ENCODE data around the gene SPTLC2.

- no peak for TF ChIP-seq POLR2AphosphoS5 (IDR thresholded peaks at IDR 0.05; ENCODE audit: low read depth, low read length)
- TF ChIP-seq CTCF (IDR thresholded peaks at IDR 0.05 in 2 of 3, conservative IDR thresholded peaks at IDR 0.05 in 1 of 3; ENCODE audit: borderline replicate concordance in 1 of 3, insufficient read depth in 1 of 3, low read depth in 2 of 3, low read length in 2 of 3): no peak
- no peak for TF ChIP-seq POLR2A (IDR thresholded peaks at IDR 0.05; ENCODE audit: borderline replicate concordance, extremely low read depth, insufficient read depth, insufficient read length)
- TF ChIP-seq ATF3 (IDR thresholded peaks at IDR 0.05): no peak
- no peak for TF ChIP-seq YY1 (IDR thresholded peaks at IDR 0.05; ENCODE audit: extremely low read depth, insufficient replicate concordance, low read depth, low read length)
- no peak for TF ChIP-seq MAX (IDR thresholded peaks at IDR 0.05)
- TF ChIP-seq ZBTB33 (IDR thresholded peaks at IDR 0.05; ENCODE audit: extremely low read depth, insufficient replicate concordance, low read length): no peak
- TF ChIP-seq EZH2 (IDR thresholded peaks at IDR 0.05): no peak
- TF ChIP-seq JUND (IDR thresholded peaks at IDR 0.05): no peak
- no peak for TF ChIP-seq REST (IDR thresholded peaks at IDR 0.05; ENCODE audit: low read depth)
- no peak for TF ChIP-seq EGR1 (IDR thresholded peaks at IDR 0.05; ENCODE audit: low read depth)
- no peak for TF ChIP-seq ZNF274 (IDR thresholded peaks at IDR 0.05; ENCODE audit: low read depth, low read length)
- TF ChIP-seq EZH2phosphoT487 (IDR thresholded peaks at IDR 0.05; ENCODE audit: borderline replicate concordance): no peak
- TF ChIP-seq RAD21 (IDR thresholded peaks at IDR 0.05; ENCODE audit: low read depth): no peak
These were observed 113.3 kb downstream of the SPTLC2 start for GRCh38 chr14:77503138-77503537.
